Measurements from ENCODE around the gene MTX2. TPM values are rescaled to one million over a fixed set of nuclear protein-coding genes. Genes with fewer than 3 reads are reported as not detected.

The MTX2 gene
- 24.8 TPM for total RNA-seq (ENCODE audit: insufficient read depth, low replicate concordance)

DNA sequence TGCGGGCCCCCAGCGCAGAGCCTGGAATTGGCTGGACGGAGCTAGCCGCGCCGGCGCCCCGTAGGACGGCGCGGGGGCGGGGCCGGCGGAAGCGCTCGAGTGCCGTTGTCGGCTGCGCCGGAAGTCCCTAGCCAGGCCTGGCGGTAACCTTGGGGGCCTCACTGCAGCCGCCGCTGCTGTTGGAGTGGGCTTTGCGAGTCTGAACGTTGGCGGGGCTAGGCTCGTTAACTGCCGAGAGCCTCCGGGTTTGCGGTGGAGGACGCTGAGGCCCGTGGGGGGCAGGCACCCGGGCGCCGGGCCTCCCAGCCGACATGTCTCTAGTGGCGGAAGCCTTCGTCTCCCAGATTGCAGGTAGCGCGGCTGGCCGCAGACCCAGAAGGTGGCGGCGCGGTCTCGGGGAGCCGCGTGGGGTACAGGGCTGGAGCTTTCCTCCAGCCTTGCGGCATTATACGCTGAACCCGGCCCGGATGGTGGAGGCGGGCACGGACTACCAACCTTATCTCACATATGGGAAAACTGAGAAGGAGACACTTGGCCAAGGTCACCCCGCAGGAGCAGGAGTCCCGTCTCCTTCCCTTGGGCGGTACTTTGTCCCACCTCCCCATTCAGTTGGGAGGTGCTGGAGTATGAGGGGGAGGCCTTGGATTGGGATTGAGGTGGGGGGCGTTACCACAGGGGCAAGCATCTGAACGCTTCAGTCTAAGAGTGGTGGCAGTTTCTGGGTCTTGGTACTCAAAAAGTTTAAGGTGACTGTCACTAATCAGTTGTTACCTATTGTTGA is at the start of gene MTX2:
Gene MTX2, plus strand, starts transcription at position 124 of the 781 bp plus-strand sequence. Its CDS starts 188 bp downstream, at position 312.
- peak; percentile 81 for DNase-seq (ENCODE audit: low spot score)

DNA sequence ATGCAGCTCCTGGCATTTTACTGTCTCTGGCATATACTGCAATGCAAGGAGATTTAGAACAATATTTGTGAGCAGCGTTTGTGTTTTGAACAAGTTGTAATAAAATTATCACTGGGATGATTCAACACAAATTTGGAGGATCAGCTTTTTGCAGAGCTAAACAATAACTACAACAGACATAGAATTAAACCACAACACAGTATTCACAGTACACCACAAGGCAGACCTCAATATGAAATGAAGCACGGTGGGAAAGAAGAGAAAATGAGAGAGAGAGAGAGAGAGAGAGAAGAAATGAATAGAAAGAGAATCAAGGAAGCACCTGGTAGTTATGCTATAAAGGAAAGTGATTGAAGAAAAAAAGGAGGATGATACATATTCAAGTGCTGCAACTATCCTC is 41.4 kb upstream of the MTX2 start:
- no peak for DNase-seq (ENCODE audit: low spot score)

DNA sequence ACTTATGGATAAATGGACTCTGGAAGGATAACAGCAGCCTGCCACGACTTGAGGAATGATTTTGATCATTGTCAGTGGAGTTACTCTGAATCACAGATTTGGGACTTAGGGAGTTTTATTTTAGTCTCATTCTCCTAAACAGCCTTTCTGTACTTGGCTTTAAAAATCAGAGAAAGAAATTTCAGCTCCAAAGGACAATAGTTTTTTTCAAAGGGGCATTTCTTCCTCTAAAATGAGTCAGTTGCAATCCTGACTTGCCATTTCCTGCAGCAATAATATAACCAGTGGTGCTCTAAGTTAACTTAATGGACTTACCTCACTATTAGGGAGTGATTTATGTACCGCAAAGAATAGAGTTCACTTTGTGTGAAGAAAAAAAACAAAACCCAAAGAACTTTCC is 35.1 kb upstream of the MTX2 start:
- DNase-seq (ENCODE audit: low spot score), result no peak

DNA sequence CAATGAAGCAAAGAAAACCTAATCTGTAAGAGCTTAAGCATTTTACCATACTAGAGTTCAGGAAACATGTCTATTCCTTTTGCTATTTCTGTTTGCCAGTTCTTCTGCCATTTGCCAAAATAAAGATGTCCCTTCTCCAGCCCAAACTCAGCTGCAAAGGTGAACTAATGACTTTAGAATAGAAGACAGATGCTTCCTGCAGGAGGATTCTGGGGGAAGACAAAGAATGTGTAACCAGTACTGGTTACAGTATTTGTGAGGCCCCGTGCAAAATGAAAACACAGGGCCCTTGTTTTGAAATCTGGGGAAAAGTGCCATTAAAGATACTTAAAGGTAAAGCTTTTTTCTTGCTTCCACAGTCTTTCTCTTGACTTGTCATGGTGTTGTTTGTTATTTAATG is 34.3 kb upstream of the MTX2 start:
- DNase-seq (ENCODE audit: low spot score), result no peak

DNA sequence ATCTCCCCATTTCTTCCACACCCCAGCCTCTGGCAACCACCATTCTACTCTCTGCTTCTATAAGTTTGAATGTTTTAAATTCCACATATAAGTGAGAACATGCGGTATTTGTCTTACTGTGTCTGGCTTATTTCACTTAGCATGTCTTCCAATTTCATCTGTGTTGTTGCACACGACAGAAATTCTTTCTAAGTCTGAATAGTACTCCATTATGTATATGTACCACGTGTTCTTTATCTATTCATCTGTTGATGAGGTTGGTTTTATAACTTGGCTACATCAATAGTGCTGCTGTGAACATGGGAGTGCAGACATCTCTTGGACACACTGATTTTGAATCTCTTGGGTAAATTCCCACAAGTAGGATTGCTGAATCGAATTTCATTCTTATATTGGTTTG is 31.8 kb upstream of the MTX2 start:
- peak; percentile 59 for DNase-seq (ENCODE audit: low spot score)

DNA sequence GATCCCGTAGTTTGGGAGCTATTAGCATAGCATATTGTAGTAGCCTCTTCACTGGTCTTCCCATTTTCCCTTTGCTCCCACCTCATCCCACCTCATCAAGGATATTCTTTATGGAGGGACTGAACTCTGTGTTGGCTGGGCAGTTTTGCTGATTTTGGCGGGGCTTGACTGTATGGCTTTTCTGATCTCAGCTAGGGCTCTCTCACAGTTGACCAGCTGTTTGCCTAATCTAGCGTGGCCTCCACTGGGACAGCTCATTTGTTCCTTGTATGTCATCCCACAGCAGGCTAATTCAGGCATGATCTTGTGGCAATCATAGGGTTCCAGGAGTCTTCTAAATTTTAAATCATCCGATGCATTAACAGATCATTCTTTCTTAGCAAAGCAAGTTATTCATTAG is 30.2 kb upstream of the MTX2 start:
- DNase-seq (ENCODE audit: low spot score), result no peak

DNA sequence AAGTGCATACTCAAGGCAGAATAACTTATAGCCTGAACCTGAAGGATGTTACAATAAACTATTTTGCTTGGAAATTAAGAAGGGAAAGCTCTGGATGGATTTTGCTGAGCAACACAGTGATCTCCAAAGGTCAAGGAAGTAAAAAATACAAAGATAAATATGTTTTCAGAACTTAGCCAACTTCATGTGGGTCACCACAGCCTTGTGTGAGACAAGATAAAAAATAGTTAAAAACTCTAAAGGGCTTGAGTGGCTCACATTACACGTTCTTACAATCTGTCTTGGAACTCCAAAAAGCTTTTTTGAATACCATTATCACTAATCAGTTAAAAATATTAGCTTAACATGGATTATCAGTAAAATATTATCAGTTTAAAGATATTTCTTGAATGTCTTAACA is 28.9 kb upstream of the MTX2 start:
- DNase-seq (ENCODE audit: low spot score), result peak; percentile 37

DNA sequence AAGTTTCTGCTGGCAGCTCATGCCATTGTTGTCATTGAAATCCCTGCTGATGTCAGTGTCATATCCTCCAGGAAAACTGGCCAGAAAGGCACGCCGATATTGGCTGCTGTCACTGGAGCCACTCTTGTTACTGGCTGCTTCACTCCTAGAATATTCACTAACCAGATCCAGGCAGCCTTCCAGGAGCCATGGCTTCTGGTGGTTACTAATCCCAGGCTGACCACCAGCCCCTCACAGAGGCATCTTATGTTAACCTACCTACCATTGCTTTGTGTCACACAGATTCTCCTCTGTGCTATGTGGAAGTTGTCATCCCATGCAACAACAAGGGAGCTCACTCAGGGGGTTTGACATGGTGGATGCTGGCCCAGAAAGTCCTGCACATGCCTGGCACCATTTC is 27.0 kb upstream of the MTX2 start:
- no peak for DNase-seq (ENCODE audit: low spot score)

DNA sequence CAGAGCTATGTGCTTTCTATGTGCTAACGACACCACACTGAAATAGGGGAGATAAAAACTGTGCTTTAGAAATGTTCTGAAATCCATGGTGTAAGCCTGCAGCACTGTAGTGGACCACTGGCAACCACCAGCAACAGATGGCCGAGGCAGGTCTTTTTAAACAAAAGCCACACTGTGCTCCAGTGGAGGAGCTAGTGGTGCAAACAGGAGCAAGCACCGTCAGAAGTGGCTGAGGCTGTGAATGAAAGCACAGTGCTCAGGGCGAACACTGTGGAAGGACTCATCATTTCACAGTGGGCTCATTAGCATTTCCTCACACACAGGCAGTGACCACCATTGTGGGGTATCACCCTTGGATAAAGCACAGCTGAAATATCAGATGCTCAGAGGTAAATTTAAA is 22.9 kb upstream of the MTX2 start:
- no peak for DNase-seq (ENCODE audit: low spot score)

DNA sequence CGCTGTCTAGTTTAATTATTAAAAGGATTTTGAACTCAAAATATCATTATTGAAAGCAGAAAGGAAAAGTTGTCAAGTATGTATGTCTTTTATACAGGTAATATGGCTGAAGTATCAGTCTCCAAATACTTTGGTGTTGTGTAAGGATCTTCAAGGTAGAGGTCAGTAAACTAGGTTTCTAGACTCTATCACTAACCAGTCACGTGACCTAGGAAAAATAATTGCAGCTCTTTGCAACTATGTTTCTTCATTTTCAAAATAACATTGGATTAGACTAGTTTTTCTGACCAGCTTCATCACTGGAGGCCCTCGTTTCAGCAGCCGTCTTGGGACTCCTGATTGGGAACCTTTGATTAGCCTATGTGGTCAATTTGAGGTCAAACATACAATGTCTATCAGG is 21.4 kb upstream of the MTX2 start:
- no peak for DNase-seq (ENCODE audit: low spot score)

DNA sequence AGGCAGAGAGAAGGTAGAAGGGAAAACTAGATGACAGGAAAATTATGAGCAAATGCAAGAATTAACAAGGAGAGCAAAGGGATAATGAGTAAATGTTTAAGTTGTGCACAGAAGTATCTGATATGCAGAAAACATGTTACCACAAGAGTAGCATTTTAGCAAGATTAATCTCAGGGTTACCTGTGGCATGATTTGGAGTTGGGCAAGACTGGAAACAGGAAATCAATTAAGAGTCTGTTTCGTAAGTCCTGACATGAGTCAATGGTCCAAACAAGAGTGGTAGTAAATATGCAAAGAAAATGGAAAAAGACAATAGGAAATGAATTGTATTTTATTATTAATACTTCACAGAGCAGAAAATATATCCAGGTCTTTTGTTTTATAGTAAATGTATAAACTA is 17.3 kb upstream of the MTX2 start:
- DNase-seq (ENCODE audit: low spot score), result no peak

DNA sequence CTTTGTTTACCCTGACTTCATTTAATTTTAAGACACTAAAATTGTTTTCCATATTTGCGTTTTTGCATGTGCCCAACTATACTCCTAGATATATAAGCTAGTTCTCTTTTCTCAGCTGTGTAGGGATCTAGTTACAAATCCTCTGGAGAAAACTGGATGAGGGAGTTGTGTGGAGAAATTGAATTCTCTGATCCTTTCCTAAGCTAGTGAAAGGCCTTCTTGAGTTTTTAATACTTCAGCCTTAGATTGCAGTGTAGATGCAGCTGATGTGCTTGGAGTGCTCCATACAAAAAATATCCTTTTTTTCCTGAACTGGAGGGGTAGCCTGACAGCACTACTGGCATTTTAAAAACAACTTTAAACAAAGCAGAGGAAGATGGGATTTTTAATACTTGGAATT is 8.6 kb upstream of the MTX2 start:
- peak; percentile 88 for DNase-seq (ENCODE audit: low spot score)

DNA sequence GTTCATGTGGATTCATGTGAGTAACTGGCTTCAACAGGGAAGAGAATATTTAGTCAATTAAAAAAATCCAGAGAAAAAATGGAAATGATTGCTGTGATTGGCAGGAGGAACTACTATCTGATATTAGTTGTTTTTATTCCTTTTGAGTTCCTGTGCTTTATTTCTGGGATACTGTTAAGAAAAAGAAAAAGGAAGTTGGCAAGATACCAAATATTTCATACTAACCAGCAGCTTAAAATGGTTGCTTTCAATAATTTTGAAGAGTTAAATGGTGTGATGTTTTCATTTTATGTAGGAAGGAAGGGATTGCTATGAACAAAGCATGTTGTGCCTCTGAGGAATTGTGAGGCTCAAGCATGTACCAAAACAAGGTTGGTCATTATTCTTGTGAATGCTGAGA is 8.1 kb upstream of the MTX2 start:
- no peak for DNase-seq (ENCODE audit: low spot score)

DNA sequence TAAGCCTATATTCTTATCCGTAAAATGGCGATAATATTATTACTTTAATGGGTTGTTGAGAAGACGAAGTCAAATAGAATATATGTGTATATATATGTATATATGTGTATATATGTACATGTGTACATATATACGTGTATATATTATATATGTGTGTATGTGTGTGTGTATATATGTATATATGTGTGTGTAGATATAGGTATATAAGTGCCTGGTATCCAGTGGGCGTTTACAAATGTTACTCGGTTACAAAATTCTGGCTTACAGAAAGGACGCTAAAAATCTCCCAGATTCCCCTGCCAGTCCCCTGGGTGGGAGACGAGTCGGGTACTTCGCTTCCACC is 295 bp upstream of the MTX2 start:
- DNase-seq (ENCODE audit: low spot score), result no peak

DNA sequence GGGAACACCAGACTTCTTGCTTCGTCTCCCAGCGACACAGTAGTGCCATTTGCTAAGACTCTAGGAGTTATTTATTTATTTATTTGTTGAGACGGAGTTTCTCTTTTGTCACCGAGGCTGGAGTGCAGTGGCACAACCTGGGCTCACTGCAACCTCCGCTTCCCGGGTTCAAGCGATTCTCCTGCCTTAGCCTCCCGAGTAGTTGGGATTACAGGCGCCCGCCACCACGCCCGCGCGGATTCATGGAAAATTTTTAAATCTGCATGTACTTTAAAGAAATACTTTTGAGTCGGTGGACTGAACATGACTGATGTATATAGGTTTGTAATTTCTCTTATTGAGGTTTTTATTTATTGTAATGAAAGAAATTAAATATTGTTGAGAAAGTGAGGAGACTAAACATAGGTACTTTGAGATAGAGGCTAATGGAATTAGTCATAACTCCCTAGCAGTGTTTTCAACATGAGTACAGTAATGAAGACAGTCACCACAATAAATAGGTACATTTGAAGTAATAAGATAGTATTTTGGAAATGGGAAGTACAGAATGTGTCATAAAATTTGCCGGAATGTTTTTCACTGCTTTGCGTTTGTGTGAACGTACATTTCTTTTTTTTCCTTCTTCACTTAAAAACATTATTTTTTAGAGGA is 983 bp downstream of the MTX2 start:
- no peak for DNase-seq (ENCODE audit: low spot score)

DNA sequence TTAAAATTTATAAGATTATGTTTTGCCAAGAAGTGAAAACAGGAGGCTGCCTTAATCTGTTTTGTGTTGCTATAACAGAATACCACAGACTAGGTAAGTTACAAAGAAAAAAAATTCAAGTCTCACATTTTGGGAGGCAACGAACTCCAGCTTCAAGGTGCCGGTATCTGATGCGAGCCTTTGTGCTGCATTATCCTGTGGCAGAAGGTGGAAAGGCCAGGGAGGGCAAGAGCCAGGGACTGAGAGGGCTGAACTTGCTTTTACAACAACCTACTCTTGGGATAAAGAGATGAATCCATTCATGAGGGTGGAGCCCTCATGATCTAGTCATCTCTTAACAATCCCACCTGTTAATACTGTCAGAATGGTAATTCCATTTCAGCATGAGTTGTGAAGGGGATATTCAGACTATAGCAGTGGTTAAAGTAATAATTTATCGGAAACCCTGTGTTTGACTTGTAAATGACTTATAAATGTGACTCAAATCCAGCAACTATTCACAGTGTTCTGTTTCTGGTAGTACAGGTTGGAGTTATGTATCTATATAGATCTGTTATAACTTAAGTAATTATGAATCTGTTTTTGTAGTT is 3.7 kb downstream of the MTX2 start:
- DNase-seq (ENCODE audit: low spot score), result no peak

DNA sequence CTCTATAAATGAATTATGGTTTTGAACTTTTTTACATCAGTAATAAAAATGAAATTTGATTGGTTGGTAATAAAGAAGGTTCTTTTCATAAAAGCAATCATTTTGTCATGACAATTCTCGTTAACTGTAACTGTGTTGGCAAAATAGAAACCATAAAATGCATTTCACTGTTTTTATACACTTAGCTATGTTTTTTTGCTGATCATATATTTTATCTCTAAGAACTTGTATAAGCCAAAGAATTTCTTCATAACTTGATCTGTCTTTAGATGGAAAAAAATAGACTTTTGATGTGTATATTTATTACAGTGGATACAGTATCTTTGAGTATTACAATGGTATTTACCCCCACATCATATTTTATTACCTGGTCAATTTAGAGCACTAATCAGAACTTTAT is 9.7 kb downstream of the MTX2 start:
- DNase-seq (ENCODE audit: low spot score), result no peak

DNA sequence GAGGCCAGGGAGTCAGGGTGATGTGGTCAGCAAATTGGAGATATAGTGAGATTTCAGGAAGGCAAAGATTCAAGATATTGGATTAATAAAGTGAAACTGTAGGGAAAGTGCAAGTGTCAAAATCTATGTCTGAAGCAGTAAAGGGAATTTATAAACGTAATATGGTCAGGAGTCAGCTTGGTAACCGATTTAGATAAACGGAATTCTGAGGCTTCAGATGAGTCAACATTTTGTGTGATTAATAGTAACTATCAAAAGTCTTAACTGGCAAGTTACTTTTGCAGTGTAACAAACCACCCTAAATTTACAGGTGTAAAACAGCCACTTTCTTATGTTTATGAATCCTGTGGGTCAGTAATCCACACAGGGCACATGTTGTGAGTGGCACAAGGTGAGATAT is 10.9 kb downstream of the MTX2 start:
- DNase-seq (ENCODE audit: low spot score), result no peak

DNA sequence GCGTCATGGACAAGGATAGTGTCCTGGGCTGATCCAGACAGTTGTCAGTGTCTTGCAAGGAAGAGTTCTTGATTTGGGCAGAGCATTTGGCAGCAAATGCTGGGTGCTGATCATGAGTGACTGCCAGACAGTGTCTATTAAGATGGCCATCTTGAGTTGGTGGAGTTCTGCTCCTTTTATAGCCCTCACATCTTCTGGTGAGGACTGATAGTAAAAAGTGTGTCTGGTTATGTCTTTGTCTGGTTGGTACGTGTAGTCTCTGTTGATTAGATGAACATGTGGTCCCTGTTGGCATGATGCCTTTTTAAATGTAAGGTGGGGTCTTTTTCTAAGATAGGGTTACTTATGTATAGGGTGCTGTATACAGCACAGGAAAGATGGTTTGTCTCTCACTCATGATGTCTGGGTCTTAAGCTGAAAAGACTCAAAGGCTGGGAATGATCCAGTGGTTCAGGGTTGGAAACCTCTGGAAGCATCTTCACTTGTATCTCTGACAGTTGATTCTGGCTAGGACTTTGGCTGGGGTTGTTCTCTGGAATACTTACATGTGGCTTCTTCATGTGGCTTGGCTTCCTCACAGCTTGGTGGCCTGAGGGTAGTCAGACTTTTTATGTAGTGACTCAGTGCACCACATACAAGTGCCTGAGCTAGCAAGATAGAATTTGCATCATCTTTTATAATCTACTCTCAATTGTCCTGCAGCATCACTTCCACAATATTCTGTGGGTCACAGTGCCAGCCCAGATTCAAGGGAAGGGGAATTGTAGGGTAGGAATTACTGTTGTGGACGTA is 11.8 kb downstream of the MTX2 start:
- no peak for DNase-seq (ENCODE audit: low spot score)

DNA sequence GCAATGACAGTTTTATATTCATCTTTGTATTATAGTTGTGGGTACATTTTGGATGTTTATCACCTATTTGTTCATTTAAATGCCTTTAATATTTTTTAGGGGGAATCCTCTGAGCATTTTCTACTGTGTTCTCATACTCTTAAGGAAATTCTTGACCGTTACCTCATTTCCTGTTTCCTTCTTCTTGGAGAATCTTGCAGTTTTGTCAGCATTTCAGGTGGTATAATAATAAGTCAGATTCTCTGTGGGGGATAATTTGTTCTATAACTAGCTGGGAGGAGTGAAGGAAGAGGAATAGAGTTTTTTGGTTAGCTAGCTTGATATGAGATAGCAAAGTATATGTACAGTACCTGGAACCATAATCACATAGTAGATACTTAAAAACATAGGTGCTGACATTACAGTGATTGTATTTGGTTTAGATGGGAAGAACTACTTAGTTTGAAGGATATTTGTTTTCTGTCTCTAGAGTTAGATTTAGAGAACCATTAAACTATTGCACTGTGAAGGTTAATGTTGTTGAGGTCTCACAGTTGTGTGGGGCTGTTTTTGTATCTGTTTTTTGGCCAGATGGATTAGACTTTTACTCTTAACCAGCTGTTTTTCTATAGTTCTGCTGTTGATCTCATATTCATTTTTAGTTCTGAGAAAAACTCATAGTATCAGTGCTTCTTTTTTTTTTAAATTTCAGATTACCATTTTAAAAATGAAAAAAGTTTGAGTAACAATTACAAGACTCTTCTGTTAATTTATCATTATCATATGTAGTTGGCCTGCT is 14.2 kb downstream of the MTX2 start:
- DNase-seq (ENCODE audit: low spot score), result no peak

DNA sequence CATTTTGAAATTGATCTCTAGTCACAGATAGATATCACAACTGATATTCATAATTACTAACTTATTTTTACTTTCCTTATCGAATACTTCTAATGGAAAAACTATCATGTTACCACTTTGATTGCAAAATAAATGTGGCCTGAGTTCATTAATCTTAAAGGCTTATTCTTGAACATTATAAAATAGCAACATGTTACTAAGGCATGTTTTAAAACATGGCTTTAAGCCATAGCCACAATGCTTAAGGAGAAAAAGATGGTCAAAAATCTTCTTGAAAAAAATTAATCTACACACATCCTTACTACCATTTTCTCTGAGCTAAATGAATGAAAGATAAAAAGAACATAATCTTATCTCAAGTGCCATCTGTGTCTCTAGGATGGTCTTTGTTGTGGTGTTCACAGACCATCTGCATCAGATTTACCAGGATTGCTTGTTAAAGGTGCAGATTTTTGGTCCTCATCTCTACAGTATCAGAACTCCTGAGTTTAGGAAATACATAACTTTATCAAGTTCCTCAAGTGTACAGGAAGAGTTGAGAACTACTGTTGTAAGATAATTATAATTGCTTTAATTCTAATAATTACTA is 15.3 kb downstream of the MTX2 start:
- DNase-seq (ENCODE audit: low spot score), result no peak

Data from umbilical cord (tissue), 2 donors.